PFSK-1 (cell line): ENCODE data around the gene MSH5.

Experiments
- FOXP2 ChIP-seq: optimal IDR thresholded peaks from 2 replicates; pipeline ENCODE3; 2011; ENCODE audit warnings: borderline replicate concordance, control low read depth, inconsistent platforms; ENCODE audit not compliant: insufficient read depth; ENCODE audit errors: extremely low read length, extremely low read depth
- POLR2AphosphoS5 ChIP-seq: IDR thresholded peaks from 2 replicates; pipeline ENCODE4 v1.6.1; 2012; ENCODE audit warnings: low read depth, mild to moderate bottlenecking, control low read depth, low read length, moderate library complexity
- REST ChIP-seq, 2 experiments: IDR thresholded peaks; 2 replicates each; pipeline versions ENCODE4 v1.6.1 to v1.8.0; 2011 to 2012; ENCODE audit warnings: low read depth in 2 of 2, low read length in 2 of 2, control low read depth in 1 of 2, inconsistent platforms in 1 of 2, mild to moderate bottlenecking in 1 of 2, moderate library complexity in 1 of 2; ENCODE audit not compliant: insufficient read depth in 1 of 2
- SIN3A ChIP-seq: IDR thresholded peaks from 2 replicates; pipeline ENCODE4 v1.6.1; 2012; ENCODE audit warnings: mild to moderate bottlenecking, low read length, moderate library complexity, borderline replicate concordance; ENCODE audit not compliant: insufficient read depth
- TAF1 ChIP-seq: IDR thresholded peaks from 2 replicates; pipeline ENCODE4 v1.6.1; 2012; ENCODE audit warnings: low read length, control low read depth, borderline replicate concordance; ENCODE audit not compliant: insufficient read depth

The MSH5 gene

GRCh38 chr6:31712296-31712695 lies 27.5 kb upstream of the MSH5 start:
- TF ChIP-seq REST (IDR thresholded peaks at IDR 0.05; ENCODE audit: insufficient read depth in 1 of 2, low read depth in 2 of 2, low read length in 2 of 2) (no peak), SIN3A (no peak), FOXP2 (no peak), POLR2AphosphoS5 (no peak)

- no peak for TF ChIP-seq TAF1
- TF ChIP-seq POLR2AphosphoS5 = no peak
Observed at GRCh38 chr6:31713465-31713864, 26.3 kb upstream of the MSH5 start.

GRCh38 chr6:31713991-31714684 lies 25.7 kb upstream of the MSH5 start:
- TF ChIP-seq POLR2AphosphoS5 (no peak), TAF1 (no peak), REST (IDR thresholded peaks at IDR 0.05; ENCODE audit: insufficient read depth in 1 of 2, low read depth in 2 of 2, low read length in 2 of 2) (no peak), FOXP2 (no peak), SIN3A (no peak)

- no peak for TF ChIP-seq REST (IDR thresholded peaks at IDR 0.05; ENCODE audit: insufficient read depth in 1 of 2, low read depth in 2 of 2, low read length in 2 of 2)
- TF ChIP-seq SIN3A = no peak
- no peak for TF ChIP-seq TAF1
- no peak for TF ChIP-seq POLR2AphosphoS5
Observed at GRCh38 chr6:31715022-31715958, 24.5 kb upstream of the MSH5 start, which contains the start of gene LY6G6D. Gene LY6G6D, plus strand, starts transcription at chr6:31715348. Its CDS starts 8 bp downstream, at chr6:31715356.

- no peak for TF ChIP-seq FOXP2
- TF ChIP-seq POLR2AphosphoS5 = no peak
- TF ChIP-seq SIN3A = no peak
- no peak for TF ChIP-seq TAF1
- no peak for TF ChIP-seq REST (IDR thresholded peaks at IDR 0.05; ENCODE audit: insufficient read depth in 1 of 2, low read depth in 2 of 2, low read length in 2 of 2)
Observed at GRCh38 chr6:31717499-31718222, 22.1 kb upstream of the MSH5 start.
